ENCODE results near the gene SORCS1.

DNA sequence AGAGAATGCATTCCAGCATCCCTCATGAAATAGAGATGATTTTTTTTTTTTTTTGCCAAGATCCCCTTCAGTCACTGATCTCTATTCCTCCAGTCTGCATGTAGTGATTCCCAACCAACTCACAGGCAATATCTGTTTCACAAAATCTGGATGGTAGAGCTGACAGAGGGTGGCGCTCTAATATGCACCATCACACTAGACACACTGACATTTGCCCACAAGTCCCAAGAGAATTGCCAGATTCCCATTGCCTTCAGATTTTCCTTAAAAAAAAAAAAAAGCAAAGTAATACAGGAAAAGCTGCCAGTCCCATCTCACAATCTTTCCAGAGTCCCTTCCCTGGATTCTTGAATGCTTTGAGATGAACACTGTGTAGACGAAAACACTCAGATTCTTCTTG lies 301.0 kb downstream of the SORCS1 start:
- TF ChIP-seq, protein P1, sequence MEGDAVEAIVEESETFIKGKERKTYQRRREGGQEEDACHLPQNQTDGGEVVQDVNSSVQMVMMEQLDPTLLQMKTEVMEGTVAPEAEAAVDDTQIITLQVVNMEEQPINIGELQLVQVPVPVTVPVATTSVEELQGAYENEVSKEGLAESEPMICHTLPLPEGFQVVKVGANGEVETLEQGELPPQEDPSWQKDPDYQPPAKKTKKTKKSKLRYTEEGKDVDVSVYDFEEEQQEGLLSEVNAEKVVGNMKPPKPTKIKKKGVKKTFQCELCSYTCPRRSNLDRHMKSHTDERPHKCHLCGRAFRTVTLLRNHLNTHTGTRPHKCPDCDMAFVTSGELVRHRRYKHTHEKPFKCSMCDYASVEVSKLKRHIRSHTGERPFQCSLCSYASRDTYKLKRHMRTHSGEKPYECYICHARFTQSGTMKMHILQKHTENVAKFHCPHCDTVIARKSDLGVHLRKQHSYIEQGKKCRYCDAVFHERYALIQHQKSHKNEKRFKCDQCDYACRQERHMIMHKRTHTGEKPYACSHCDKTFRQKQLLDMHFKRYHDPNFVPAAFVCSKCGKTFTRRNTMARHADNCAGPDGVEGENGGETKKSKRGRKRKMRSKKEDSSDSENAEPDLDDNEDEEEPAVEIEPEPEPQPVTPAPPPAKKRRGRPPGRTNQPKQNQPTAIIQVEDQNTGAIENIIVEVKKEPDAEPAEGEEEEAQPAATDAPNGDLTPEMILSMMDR (IDR thresholded peaks at IDR 0.05), result peak; percentile 17 to 43 (median 36)
- no peak for TF ChIP-seq POLR2A (IDR thresholded peaks at IDR 0.05)

All from right lobe of liver (tissue), 4 donors.